GM18498 (cell line): ENCODE data around the gene ZCCHC10.
"Not testable (repeated sequence)": the region's sequence is repeated elsewhere in the genome, so short reads cannot be mapped to it uniquely, and the experiment has no call there.

Experiments
- ATAC-seq: cut with Tn5 transposase; IDR thresholded peaks from one replicate; pipeline ENCODE4 v1.9.1; 2021; ENCODE audit warnings: mild to moderate bottlenecking, moderate library complexity; ENCODE audit not compliant: unreplicated experiment

Gene ZCCHC10

DNA sequence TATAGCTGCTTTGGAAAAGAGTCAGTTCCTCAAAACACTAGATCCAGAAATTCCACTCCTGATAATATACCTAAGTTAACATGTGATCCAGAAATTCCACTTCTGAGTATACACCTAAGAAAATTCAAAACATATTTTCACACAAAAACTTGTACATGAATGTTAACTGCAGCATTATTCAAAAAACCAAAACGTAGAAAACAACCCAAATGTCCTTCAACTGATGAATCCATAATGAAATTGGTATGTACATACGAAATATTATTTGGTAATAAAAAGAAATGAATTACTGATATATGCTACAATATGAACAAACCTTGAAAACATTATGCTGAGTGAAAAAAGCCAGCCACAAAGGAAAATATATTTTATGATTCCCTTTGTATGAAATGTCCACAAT is 46.4 kb downstream of the ZCCHC10 start:
- ATAC-seq: no peak

DNA sequence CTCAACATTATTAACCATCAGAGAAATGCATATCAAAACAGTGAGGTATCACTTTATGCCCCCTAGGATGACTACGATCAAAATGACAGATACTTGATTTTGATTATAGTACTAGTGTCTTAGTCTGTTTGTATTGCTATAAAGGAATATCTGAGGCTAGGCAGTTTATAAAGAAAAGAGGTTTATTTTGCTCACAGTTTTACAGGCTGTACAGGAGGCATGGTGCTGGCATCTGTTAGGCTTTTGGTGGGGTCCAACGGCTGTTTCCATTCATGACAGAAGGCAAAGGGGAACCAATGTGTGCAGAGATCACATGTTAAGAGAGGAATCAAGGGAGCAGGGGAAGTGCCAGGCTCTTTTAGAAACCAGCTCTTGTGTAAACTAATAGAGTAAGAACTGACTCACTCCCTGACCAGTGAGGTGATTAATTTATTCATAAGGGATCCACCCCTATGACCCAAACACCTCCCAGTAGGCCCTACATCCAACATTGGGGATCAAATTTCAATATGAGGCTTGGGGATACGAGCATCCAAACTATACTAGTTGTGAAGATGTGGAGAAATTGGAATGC is 46.9 kb downstream of the ZCCHC10 start:
- no peak for ATAC-seq

DNA sequence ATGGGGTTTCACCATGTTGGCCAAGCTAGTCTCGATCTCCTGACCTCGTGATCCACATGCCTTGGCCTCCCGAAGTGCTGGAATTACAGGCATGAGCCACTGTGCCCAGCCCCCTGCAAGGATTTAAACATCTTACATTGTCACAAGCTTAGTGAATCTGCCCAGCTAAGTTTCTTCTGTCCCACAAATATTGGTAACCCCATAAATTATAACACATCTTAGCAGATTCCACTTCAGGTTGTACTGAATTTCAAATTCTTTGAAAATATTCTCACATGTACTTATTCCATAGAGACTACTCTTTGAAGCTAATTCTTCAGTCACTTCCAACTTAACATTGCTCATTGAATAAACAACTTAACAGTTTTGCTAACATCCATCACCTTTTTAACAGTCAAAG is 49.5 kb downstream of the ZCCHC10 start:
- ATAC-seq: no peak

DNA sequence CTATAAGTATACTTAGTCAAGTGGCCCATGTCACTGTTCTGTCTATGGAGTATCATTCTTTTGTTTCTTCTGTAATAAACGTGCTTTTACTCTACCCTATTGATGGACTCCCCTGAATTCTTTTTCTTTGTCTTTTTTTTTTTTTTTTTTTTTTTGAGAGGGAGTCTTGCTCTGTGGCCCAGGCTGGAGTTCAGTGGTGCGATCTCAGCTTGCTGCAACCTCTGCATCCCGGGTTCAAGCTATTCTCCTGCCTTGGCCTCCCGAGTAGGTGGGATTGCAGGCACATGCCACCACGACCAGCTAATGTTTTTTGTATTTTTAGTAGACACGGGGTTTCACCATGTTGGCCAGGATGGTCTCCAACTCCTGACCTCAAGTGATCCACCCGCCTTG is 53.9 kb downstream of the ZCCHC10 start:
- ATAC-seq: not testable (repeated sequence)

DNA sequence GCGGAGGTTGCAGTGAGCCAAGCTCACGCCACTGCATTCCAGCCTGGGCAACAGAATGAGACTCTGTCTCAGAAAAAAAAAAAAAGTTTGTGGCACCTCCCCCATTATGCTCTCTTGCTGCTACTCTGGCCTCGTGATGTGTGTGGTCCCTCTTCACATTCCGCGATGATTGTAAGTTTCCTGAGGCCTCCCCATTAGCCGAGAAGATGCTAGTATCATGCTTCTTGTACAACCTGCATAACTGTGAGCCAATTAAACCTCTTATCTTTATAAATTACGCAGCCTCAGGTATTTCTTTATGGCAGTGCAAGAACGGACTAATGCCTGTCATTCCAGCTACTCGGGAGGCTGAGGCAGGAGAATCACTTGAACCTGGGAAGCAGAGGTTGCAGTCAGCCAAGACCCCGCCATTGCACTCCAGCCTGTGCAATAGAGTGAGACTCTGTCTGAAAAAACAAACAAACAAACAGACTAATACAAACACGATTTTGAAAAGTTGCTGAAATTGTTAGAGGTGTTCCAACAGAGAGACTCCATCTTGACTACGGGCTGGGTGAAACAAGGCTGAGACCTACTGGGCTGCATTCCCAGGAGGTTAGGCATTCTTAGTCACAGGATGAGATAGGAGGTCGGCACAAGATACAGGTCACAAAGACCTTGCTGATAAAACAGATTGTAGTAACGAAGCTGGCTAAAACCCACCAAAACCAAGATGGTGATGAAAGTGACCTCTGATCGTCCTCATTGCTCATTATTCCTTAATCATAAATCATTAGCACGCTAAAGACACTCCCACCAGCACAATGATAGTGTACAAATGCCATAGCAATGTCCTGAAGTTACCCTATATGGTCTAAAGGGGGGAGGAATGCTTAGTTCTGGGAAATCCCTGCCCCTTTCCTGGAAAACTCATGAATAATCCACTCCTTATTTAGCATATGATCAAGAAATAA is 54.6 kb downstream of the ZCCHC10 start:
- no peak for ATAC-seq

DNA sequence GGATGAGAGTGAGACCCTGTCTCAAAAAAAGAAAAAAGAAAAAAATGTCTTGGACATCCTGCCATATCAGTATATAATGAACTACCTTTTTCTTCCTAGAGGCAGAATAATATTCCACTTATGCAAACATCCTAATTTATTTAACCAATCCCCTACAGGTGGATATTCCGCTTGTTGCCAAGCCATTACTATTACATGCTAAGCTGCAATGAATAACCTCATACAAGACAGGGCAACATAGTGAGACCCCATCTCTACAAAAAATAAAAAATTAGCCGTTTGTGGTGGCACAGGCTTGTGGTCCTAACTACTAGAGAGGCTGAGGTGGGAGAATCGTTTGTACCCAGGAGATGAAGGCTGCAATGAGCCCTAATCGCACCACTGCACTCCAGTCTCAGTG is 61.2 kb downstream of the ZCCHC10 start:
- no peak for ATAC-seq

DNA sequence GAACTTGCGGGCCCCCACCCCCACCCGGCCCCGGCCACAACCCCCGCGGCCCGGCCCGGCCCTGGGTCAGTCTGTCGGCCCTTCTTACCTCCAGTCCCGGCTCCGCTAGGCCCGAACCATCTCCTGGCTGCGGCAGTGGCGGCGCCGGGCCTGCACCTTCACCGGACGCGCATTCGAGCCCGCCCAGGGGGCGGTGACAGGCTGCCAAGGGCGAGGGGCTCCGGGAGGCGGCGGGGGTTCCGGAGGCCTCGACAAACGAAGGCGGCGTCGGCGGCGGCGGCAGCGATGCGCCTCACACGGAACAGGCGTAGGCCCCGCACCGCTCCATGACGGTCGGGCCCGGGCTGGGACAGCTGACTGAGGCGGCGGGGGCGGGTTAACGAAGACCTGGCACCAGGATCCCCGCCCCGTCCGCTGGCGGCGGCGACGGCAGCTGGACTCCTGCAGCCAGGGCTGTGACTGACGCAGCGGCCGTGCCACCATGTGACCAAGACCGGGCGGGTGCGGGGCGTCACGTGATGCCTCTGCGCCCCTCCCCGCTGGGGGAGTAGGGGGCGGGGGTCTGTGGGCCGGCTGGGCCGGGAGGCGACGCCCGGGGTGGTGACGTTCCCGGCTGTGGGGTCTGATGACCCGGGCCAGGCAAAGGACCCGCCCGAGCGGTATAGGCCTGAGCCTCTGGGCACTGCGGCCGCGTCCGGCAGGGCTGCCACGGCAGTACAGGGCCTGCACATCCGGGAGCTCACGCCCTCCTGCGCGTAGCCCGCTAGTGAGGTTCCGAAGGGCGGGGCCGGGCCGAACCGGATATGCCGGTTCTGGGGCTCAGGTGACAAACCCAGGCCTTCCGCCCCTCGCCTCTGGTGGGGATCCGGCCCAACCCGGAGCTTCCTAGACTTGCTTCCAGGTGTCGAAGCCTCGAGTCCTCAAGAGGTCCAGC is 62.9 kb downstream of the ZCCHC10 start, which contains the start of gene AFF4:
Gene AFF4, minus strand, starts transcription at position 464 of the 934 bp plus-strand sequence. CDS start 26,445 bp downstream, outside the sequence.
- ATAC-seq: peak; percentile 95

DNA sequence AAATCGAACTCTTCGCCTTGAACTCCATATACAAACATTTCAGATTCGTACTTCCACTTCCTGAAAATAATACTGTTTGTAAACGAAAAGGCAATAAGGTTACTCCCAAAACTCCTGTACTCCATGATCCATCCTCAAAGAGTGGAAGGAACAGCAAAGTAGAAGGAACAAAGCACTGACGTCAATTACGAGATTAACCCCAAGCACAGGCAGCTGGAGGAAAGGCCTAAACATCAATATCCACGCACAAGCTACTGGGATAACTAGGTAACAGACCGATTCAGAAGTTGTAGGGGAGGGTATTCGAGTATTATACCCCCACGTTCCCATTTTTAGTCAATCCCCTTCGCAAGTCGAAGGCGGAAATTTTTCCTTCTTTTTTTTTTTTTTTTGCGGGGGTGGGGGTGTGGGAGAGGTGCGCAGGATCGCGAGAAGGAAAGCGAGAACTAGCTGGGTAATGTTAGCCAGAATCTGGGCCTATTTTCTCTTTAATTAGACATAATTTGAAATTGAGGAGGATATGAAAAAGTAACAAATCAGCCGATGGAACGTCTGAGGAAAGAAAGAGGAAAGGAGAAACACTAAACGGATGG is 63.8 kb downstream of the ZCCHC10 start:
- ATAC-seq: no peak

DNA sequence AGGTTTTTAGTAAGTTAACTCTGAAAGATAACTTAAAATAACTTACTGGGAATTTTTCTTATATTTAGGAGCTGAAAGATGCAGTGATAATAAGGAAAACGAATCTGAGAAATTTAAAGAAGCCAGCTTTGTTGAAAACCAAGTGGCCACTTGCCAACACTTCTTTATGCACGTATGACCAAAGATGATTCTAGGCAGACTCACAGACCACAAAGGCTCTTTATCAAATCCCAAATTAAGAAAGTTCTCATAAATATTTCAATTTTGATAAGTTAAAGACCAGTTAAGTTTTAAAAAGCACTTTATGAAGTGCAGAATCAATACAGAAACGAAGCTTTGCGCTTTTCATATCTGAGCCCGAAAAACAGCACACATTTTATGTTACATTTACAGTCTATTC is 64.5 kb downstream of the ZCCHC10 start:
- no peak for ATAC-seq

DNA sequence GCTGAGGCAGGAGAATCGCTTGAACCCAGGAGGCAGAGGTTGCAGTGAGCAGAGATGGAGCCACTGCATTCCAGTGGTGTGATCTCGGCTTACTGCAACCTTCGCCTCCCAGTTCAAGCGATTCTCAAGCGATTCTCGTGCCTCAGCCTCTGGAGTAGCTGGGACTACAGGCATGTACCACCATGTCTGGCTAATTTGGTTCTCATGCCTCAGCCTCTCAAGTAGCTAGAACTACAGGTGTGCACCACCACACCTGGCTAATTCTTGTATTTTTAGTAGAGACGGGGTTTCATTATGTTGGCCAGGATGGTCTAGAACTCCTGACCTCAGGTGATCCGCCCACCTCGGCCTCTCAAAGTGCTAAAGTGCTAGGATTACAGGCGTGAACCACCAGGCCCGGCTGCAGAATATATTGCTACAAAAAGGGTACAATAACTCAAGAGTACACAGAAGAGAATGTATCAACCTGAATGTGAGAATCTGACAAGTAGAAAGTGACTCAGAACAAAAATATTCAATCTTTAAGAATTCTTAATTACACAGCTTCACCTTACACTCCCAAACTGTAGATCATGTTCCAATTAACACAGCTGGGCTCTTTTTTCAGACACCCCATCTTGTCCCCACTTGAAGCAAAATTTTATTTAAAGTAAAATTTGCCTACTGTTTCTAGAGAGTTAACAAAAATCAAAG is 65.1 kb downstream of the ZCCHC10 start:
- ATAC-seq: not testable (repeated sequence)

DNA sequence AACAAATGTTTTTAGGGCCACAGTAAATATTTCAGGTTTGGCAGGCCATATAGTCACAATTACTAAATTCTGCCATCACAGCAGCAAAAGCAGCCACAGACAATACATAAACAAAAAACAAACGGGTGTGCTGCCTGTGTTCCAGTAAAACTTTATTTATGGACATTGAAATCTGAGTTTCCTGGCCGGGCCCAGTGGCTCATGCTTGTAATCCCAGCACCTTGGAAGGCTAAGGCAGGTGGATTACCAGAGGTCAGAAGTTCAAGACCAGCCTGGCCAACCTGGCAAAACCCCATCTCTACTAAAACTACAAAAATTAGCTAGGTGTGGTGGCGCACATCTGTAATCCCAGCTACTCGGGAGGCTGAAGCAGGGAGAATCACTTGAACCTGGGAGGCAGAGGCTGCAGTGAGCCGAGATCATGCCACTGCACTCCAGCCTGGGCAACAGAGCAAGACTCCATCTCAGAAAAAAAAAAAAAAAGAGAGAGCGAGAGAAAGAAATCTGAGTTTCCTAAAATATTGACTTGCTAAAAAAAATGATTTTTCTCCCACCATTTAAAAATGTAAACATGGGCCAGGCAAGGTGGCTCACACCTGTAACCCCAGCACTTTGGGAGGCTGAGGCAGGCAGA is 70.1 kb downstream of the ZCCHC10 start:
- ATAC-seq: not testable (repeated sequence)

DNA sequence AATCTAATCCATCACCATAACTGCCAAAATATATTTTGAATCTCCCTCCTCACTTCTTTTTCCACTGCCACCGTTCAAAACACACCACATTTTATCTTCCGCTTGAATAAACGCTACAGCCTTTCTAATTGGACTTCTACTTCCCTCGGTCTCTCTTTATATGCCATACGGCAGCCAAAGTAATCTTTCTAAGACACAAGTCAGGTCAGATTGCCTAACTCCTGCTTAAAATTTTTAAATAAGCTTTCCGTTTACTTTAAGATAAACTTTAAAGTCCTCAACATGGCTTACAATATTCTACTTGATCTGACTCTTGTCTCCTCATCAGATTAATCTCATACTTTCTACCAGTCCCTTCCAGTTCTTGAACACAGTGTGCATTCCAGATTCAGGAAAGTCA is 72.6 kb downstream of the ZCCHC10 start:
- ATAC-seq: no peak

DNA sequence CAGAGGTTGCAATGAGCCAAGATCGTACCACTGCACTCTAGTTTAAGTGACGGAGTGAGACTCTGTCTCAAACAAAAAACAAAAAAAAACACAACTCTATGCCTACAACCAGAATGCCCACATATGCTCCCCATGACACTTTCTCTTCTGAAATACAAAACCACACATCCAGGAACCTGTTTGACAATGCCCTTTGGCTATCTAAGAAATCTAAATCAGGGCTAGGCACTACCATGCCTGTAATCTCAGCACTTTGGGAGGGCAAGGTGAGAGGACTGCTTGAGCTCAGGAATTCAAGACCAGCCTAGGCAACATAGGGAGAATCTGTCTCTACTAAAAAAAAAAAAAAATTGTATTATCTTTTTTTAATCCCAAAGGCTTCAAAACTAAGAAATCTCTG is 73.5 kb downstream of the ZCCHC10 start:
- no peak for ATAC-seq

DNA sequence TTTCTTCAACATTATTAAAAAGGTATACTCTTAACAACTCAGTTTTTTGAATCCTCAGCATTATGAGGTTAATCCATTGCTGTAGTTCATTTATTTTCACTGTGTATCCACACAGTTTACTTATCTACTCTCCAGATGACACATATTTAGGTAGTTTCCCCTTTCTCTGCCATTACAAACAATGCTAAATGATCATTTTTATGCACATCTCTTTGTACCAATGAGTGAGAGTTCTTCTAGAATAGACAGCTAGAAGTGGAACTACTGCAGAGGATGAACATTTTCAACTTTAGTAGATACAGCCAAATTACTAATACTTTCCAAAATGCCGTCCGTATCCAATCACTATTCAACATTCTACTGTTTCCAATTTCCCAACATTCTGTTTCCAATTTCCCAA is 74.5 kb downstream of the ZCCHC10 start:
- ATAC-seq: no peak

DNA sequence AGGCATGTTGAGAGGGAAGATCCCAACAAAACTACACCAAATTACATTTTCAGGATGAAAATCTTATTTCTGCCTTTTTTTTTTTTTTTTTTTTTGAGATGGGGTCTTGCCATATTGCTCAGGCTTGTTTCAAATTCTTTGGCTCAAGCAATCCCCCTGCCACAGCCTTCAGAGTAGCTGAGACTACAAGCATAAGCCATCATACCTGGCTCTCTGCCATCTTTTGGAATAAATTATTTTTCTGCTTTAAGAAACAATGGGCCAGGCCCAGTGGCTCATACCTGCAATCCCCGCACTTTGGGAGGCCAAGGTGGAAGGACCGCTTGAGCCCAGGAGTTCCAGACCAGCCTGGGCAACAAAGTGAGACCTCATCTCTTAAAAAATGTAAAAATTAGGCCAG is 77.2 kb downstream of the ZCCHC10 start:
- ATAC-seq: no peak

DNA sequence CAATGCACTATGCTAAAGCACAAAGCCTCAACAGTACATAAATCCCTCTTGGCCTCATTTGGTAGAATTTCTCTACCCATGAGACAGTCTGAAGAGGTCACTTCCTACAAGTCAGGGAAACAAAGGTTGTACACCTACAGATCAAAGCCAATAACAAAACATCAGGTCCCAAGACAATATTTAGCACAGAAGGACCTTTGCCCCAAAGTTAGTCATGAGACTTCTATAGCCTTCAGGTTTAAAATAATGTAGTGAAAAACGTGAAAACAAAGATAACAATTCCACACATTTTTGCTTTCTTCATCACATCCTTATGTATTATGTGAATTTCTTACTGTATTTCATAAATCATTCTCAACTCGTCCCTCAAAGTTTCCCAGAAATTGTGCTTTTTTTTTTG is 78.7 kb downstream of the ZCCHC10 start:
- ATAC-seq: no peak
